Skeletal muscle satellite cell (primary cell): ENCODE measurements around the gene ABCA3. TPM values are rescaled to one million over a fixed set of nuclear protein-coding genes. Genes with fewer than 3 reads are reported as not detected.
A peak's percentile ranks its signal among the peaks of the same experiment; 100 is the strongest.

Source experiments
- H3K27me3 ChIP-seq: 2 replicates; pipeline ENCODE4 v1.7.0; 2013; ENCODE audit warnings: low read length; ENCODE audit not compliant: control insufficient read depth, insufficient read depth
- H3K36me3 ChIP-seq: 2 replicates; pipeline ENCODE4 v1.7.0; 2013; ENCODE audit warnings: mild to moderate bottlenecking, control low read depth, low read length; ENCODE audit not compliant: insufficient read depth
- H3K4me1 ChIP-seq: 2 replicates; pipeline ENCODE4 v1.7.0; 2013; ENCODE audit warnings: low read length; ENCODE audit not compliant: control insufficient read depth, insufficient read depth
- H3K4me2 ChIP-seq: 2 replicates; pipeline ENCODE4 v1.7.0; 2013; ENCODE audit warnings: mild to moderate bottlenecking, low read length
- H3K4me3 ChIP-seq: 2 replicates; pipeline ENCODE4 v1.7.0; 2013; ENCODE audit warnings: low read length
- H3K9ac ChIP-seq: 2 replicates; pipeline ENCODE4 v1.7.0; 2013; ENCODE audit warnings: mild to moderate bottlenecking, low read depth, low read length, moderate library complexity
- H3K9me3 ChIP-seq: replicated peaks from 2 replicates; pipeline ENCODE4 v1.7.0; 2013; ENCODE audit warnings: mild to moderate bottlenecking, control low read depth, low read length
- small RNA-seq: library from RNA; depleted of rRNA; stranded (forward); fragments of <200 nt; gene quantifications from one replicate; pipeline ENCODE3, GENCODE V24; 2012

ABCA3 gene

GRCh38 chr16:2226918-2227317 lies 113.6 kb downstream of the ABCA3 start:
- no peaks in the 10 kb centered on the region for H3K27me3 ChIP-seq
- H3K36me3 ChIP-seq = peaks cover 26% of the 10 kb centered on the region
- H3K9me3 ChIP-seq = no peaks in the 10 kb centered on the region
- peaks cover 37% of the 10 kb centered on the region for H3K4me1 ChIP-seq
- H3K4me3 ChIP-seq = no peak overlapping the region
- H3K9ac ChIP-seq = peak overlapping the region; percentile 2
- H3K4me2 ChIP-seq = peak overlapping the region; percentile 66

GRCh38 chr16:2226245-2226793 lies 114.2 kb downstream of the ABCA3 start:
- H3K4me3 ChIP-seq = peak overlapping the region; percentile 38
- H3K4me2 ChIP-seq = peak overlapping the region; percentile 66
- peaks cover 22% of the 10 kb centered on the region for H3K36me3 ChIP-seq
- peak overlapping the region; percentile 2 for H3K9ac ChIP-seq
- H3K27me3 ChIP-seq = no peaks in the 10 kb centered on the region
- no peaks in the 10 kb centered on the region for H3K9me3 ChIP-seq
- H3K4me1 ChIP-seq = peaks cover 31% of the 10 kb centered on the region

Small RNAs within 50 kb of the gene (small RNA-seq; reads per million reads assigned to genes)
- gene MIR3677 (not detected), gene MIR4717 (not detected)
